ENCODE results near the gene LRPAP1. TPM values are rescaled to one million over a fixed set of nuclear protein-coding genes. Genes with fewer than 3 reads are reported as not detected.
A peak's percentile ranks its signal among the peaks of the same experiment; 100 is the strongest.

The LRPAP1 gene
- polyA plus RNA-seq, 1 donor from 2014 or later: 138 TPM

DNA sequence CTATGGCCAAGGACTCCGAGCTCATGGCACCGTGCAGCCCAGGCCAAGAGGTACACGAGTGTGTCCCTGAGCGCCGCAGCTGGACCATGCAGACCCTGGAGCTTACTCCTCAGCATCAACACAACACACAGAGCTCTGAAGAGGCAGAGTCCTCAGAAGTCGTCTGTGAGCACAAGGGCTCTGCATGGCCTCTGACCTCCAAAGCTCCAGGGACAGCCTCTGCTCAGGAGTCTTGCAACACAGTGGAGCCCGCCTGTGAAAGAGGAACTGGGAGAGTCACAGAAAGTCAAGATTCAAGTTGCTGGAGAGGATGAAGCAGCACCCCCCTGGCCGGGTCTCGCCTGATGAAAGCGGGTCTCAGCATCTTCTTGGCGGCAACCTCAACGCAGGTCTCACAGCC is 2.9 kb downstream of the LRPAP1 start:
- no peaks in the 10 kb centered on the region for H3K9me3 Mint-ChIP-seq

GRCh38 chr4:3527914-3528876 is 4.0 kb downstream of the LRPAP1 start:
- H3K9me3 Mint-ChIP-seq: no peaks in the 10 kb centered on the region
- H3K27me3 Mint-ChIP-seq: no peaks in the 10 kb centered on the region
- no peaks in the 10 kb centered on the region for H3K36me3 Mint-ChIP-seq
- peak overlapping the region in 2 of 4 donors; percentile 28 to 66 for H3K4me3 Mint-ChIP-seq
- H3K4me1 Mint-ChIP-seq: peaks cover 15 to 26% (median 24%) of the 10 kb centered on the region in 3 donors
- peak overlapping the region in 1 of 3 donors; percentile 55 for H3K27ac Mint-ChIP-seq

More for the DNA sequence above, 2.9 kb downstream of the LRPAP1 start:
- Mint-ChIP-seq H3K4me3 (peak overlapping the region; percentile 21 to 94 (median 66)), H3K27me3 (no peaks in the 10 kb centered on the region), H3K27ac (peak overlapping the region in 1 of 3 donors; percentile 73), H3K36me3 (no peaks in the 10 kb centered on the region), H3K4me1 (peaks cover 15 to 26% (median 25%) of the 10 kb centered on the region in 3 donors)

GRCh38 chr4:3527101-3527913 is 4.9 kb downstream of the LRPAP1 start:
- H3K4me3 Mint-ChIP-seq: no peak overlapping the region
- H3K27ac Mint-ChIP-seq: no peak overlapping the region
- no peaks in the 10 kb centered on the region for H3K36me3 Mint-ChIP-seq
- peaks cover 15 to 26% (median 23%) of the 10 kb centered on the region in 3 donors for H3K4me1 Mint-ChIP-seq
- H3K27me3 Mint-ChIP-seq: no peaks in the 10 kb centered on the region
- H3K9me3 Mint-ChIP-seq: no peaks in the 10 kb centered on the region

GRCh38 chr4:3526456-3526855 is 5.8 kb downstream of the LRPAP1 start:
- Mint-ChIP-seq H3K4me3 (peak overlapping the region in 1 of 4 donors; percentile 43), H3K4me1 (peaks cover 12 to 23% (median 21%) of the 10 kb centered on the region in 3 donors), H3K27me3 (no peaks in the 10 kb centered on the region), H3K36me3 (no peaks in the 10 kb centered on the region), H3K9me3 (no peaks in the 10 kb centered on the region), H3K27ac (no peak overlapping the region)

DNA sequence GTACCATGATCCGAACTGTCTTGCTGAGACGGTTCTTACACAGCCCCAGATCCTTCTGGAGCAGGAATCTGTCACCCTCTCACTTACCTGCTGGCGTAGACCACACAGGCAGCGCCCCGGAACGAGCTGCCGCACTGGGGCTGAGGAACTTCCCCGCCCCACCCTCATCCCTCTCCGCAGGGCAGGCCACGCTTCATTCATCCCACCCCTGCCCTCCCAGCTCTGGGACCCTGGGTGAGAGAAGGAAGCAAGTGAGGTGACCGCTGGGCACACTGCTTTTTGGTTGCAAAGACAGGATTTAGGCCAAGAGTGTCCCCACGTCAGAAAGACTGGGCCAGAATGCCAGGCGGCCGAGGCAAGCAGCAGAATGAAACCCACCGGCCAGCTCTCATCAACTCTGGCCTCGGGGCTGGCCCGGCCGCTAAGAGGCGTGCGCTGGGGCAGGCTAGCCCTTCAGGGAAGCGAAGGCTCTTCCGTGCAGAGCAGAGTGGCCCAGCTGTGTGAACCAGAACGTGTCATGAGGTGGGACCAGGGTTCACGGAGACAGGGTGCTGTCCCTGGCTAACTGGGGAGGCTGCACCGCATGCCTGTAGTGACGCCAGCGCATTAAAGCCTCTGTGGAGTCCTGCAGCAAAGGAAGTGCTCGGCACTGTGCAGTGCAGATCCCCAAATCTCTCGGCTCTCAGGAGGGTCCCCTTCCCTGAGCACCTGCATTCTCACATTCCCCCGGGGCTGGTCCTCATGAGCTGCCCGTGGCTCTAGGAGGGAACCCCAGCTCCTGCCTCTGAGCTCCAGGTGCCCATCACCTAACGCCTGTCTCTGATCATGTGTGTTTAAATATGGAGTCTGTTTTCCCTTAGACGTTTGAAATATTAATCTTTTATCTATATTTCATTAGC is 6.4 kb downstream of the LRPAP1 start:
- H3K9me3 Mint-ChIP-seq: no peaks in the 10 kb centered on the region
- no peaks in the 10 kb centered on the region for H3K36me3 Mint-ChIP-seq
- peak overlapping the region in 2 of 4 donors; percentile 37 to 43 for H3K4me3 Mint-ChIP-seq
- peaks cover 6 to 18% (median 16%) of the 10 kb centered on the region in 3 donors for H3K4me1 Mint-ChIP-seq
- H3K27me3 Mint-ChIP-seq: no peaks in the 10 kb centered on the region
- H3K27ac Mint-ChIP-seq: no peak overlapping the region

DNA sequence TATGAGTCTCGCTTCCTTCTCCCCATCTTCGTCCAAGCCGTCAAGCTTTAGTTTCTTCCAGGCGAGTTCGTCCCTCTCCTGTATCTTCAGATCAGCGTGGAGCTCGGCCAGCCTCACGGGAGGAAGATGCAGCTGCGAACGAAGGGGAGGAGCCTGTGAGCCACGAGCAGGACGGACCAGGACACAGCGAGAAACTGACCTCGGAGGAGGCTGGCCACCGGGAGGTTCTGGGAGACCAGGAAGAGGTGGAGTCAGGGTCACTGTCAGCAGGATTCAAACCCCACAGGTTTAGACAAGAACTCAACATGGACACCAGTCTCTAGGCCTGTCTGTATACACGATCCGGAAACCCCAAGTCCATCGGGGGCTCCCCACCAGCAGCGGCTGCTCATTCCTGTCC is 7.3 kb downstream of the LRPAP1 start:
- no peaks in the 10 kb centered on the region for H3K9me3 Mint-ChIP-seq
- H3K4me1 Mint-ChIP-seq: peaks cover 6 to 16% (median 11%) of the 10 kb centered on the region in 3 donors
- no peak overlapping the region for H3K4me3 Mint-ChIP-seq
- no peaks in the 10 kb centered on the region for H3K27me3 Mint-ChIP-seq
- H3K27ac Mint-ChIP-seq: no peak overlapping the region
- no peaks in the 10 kb centered on the region for H3K36me3 Mint-ChIP-seq

DNA sequence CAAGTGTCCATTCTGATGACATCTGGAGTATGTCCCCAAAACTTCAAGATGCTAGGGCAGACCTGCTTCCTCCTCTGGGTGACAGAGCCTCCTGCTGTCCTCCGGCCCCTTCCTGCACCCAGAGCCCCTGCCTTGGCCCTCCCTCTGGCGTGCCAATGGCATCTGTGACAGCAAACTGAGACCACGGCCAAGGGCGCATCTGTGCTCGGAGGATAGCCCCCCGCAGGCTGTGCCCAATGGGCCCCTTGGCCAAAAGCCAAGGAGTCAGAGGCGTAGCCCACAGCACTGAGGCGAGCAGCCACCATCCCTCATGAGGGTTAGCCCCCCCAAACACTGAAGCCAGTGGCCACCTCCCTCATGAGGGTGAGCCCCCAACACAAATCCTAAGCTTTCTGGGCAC is 7.9 kb downstream of the LRPAP1 start:
- H3K9me3 Mint-ChIP-seq: no peaks in the 10 kb centered on the region
- H3K36me3 Mint-ChIP-seq: no peaks in the 10 kb centered on the region
- no peaks in the 10 kb centered on the region for H3K27me3 Mint-ChIP-seq
- no peak overlapping the region for H3K27ac Mint-ChIP-seq
- no peak overlapping the region for H3K4me3 Mint-ChIP-seq
- peaks cover 1 to 12% (median 6%) of the 10 kb centered on the region in 3 donors for H3K4me1 Mint-ChIP-seq

DNA sequence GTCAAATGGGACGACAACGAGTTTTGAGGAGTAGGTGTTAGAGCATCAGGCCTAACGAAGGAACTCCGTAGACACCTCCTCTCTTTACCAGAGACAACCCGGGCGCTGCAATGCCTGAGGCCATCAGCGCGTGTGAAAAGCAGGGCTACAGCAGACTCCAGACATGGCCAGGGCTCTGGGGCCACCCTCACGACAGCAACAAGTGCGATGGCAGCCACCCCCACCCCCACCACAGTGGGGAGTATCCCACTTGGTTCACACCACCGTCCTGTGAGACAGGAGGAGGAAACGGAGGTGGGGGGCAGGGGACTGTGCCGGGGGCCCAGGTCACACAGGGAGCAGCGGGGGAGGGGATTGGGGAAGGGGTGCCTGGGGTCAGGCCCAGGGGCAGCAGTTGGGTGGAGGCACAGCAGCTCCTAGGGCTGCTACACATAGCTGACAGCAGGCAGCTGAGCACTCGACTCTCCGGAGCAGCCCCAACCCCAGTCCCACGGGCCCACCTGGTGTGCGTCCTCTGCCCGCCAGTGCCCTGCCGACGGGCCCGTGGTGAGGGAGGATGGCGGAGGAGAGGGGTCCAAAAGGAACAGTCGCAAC is 8.5 kb downstream of the LRPAP1 start:
- Mint-ChIP-seq H3K4me3 (no peak overlapping the region), H3K27ac (no peak overlapping the region), H3K4me1 (peaks cover 0 to 8% (median 5%) of the 10 kb centered on the region in 3 donors), H3K9me3 (no peaks in the 10 kb centered on the region), H3K36me3 (no peaks in the 10 kb centered on the region), H3K27me3 (no peaks in the 10 kb centered on the region)

GRCh38 chr4:3523146-3523627 is 9.0 kb downstream of the LRPAP1 start:
- Mint-ChIP-seq H3K27me3 (no peaks in the 10 kb centered on the region), H3K4me3 (no peak overlapping the region), H3K4me1 (peaks cover 0 to 7% (median 4%) of the 10 kb centered on the region in 3 donors), H3K9me3 (no peaks in the 10 kb centered on the region), H3K27ac (no peak overlapping the region), H3K36me3 (no peaks in the 10 kb centered on the region)

- H3K27ac Mint-ChIP-seq: no peak overlapping the region
- H3K4me3 Mint-ChIP-seq: no peak overlapping the region
- no peaks in the 10 kb centered on the region for H3K36me3 Mint-ChIP-seq
- H3K9me3 Mint-ChIP-seq: no peaks in the 10 kb centered on the region
- H3K4me1 Mint-ChIP-seq: peaks cover 0 to 7% (median 2%) of the 10 kb centered on the region in 3 donors
- H3K27me3 Mint-ChIP-seq: no peaks in the 10 kb centered on the region
Measured at GRCh38 chr4:3522651-3523050, 9.6 kb downstream of the LRPAP1 start.

GRCh38 chr4:3522326-3522640 is 9.9 kb downstream of the LRPAP1 start:
- H3K9me3 Mint-ChIP-seq: no peaks in the 10 kb centered on the region
- no peak overlapping the region for H3K27ac Mint-ChIP-seq
- H3K27me3 Mint-ChIP-seq: no peaks in the 10 kb centered on the region
- peaks cover 0 to 7% (median 2%) of the 10 kb centered on the region in 3 donors for H3K4me1 Mint-ChIP-seq
- no peak overlapping the region for H3K4me3 Mint-ChIP-seq
- H3K36me3 Mint-ChIP-seq: no peaks in the 10 kb centered on the region

GRCh38 chr4:3521621-3522325 is 10.4 kb downstream of the LRPAP1 start:
- Mint-ChIP-seq H3K36me3 (no peaks in the 10 kb centered on the region), H3K27me3 (no peaks in the 10 kb centered on the region), H3K4me3 (no peak overlapping the region), H3K27ac (no peak overlapping the region), H3K4me1 (peaks cover 0 to 5% (median 2%) of the 10 kb centered on the region in 3 donors), H3K9me3 (no peaks in the 10 kb centered on the region)

DNA sequence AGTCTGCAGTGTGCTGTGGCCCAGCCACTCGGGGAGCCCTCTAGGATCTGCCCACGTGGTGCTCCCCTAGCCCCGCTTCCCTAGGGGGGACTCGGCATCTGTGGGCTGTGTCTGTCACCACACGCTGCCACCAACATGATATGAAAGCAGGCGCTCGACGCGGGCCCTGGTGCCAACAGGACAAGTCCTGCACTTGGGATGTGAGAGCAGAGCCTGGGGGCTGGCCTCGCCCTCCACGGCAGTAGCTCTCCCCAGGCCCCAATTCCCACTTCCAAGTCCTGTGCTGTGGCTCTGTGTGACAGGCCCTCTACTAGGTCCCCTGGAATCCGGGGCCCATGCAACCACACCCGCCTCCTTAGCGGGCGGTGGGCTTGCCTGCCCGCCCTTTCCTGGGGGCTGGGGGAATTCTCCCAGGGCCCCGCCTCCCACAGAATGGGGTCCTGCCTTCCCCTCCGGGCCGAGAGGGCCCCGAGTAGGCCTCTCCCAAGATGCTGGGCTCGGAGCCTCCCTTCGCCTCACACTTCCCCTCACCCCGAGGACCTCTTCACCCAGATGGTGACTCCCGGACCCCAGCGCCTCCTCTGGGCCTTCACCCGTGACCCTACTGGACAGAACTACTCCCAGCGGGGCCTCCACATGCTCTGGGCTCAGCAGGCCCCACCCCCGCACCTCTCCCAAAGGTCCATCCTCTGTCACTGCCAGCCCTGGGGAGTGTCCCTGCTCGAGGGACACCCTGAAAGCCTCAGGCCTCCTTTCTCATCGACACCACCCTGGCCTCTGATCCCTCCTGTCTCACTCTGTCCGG is 11.2 kb downstream of the LRPAP1 start:
- H3K36me3 Mint-ChIP-seq: no peaks in the 10 kb centered on the region
- no peak overlapping the region for H3K27ac Mint-ChIP-seq
- H3K9me3 Mint-ChIP-seq: no peaks in the 10 kb centered on the region
- H3K27me3 Mint-ChIP-seq: no peaks in the 10 kb centered on the region
- H3K4me1 Mint-ChIP-seq: peaks cover 0 to 2% (median 2%) of the 10 kb centered on the region in 3 donors
- H3K4me3 Mint-ChIP-seq: no peak overlapping the region

All from IgD-negative memory B cell (primary cell).